GM03348 (cell line): ENCODE data around the gene MAML3.
A peak's percentile ranks its signal among the peaks of the same experiment; 100 is the strongest.

Experiments used
- DNase-seq: peaks from one replicate; pipeline ENCODE4 v3.0.0; 2012; ENCODE audit warnings: low spot score

The MAML3 gene

GRCh38 chr4:139809757-139810140 lies 344.2 kb downstream of the MAML3 start:
- no peak for DNase-seq

- DNase-seq, result no peak
Observed at GRCh38 chr4:139808808-139809756, 344.9 kb downstream of the MAML3 start.

- no peak for DNase-seq
Observed at GRCh38 chr4:139808381-139808807, 345.6 kb downstream of the MAML3 start.

DNA sequence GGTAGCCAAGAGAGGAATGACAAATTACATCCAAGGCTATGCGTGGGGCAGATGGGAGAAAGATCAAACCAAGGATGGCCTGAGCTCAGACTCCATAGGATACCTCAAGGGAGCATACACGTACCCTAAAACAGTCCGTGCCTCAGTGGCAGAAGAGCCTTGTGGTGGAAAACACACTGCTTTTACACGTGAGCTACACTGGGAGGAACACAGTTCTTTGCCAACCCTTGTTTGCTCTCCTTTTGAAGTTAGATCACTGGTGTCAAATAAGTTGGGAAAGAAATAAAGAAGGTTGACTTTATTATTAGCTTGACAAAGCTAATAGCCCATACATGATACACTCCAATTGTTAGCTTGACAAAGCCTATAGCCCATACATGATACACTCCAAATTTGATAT lies 346.5 kb downstream of the MAML3 start:
- no peak for DNase-seq

GRCh38 chr4:139806929-139807328 lies 347.1 kb downstream of the MAML3 start:
- DNase-seq, result no peak

GRCh38 chr4:139802931-139803330 lies 351.1 kb downstream of the MAML3 start:
- DNase-seq, result no peak

- DNase-seq, result no peak
Observed at GRCh38 chr4:139802488-139802887, 351.5 kb downstream of the MAML3 start.

DNA sequence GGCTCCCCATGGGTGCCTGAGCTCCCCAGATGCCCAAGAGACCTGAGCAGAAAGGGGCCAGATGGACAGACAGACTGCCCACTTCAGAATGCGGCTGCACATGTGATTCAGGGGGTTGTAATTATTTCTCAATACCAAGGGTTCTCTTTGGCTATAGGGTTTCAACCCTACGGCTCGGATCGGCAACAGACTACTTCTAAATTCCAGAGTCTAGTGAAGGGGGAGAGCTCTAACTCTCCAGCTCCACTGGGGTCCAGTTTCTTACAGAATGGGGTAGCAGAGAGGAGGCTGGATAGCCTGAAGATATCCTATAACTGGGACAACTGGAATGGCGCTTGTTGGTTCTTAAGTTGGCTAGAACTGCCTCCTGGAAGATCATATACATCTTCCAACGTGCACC lies 352.1 kb downstream of the MAML3 start:
- DNase-seq, result no peak

DNA sequence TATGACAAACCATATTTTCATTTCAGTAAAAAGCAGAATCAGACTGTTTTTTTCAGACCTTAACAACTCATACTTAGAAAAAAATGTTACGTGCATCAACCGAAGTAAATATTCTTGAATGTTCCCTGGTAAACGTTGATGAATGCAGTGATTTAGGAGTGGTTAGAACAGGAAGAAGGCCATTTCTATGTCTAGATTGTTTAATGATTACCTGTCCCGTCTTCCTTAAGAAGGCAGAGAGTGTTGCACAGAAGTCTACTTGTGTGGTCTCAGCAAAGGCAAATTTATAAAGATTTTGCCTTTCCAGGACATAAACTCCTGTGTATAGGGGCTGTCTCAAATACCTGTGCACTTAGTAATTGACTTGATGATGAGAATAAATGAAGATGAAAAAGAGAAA lies 353.9 kb downstream of the MAML3 start:
- no peak for DNase-seq

- DNase-seq, result no peak
Observed at GRCh38 chr4:139799615-139800014, 354.4 kb downstream of the MAML3 start.

DNA sequence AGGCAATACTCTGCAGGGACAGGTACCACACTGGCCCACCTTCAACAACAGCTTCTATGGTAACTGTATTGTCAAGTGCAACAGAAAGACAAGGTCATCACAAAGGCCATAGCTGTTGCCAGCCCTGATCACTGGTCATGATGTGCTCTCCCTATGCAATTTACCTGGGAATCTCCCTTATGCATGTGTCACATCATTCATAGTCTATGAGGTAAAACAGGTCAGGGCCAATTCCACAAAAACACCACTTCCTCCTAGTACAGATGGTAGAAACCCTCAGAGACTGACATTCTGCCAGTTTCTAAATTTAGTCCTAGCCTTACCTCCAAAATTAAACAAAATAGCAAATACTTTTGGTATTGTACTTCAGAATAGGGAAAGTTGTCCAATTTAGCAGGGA lies 355.5 kb downstream of the MAML3 start:
- DNase-seq, result no peak

GRCh38 chr4:139797287-139797686 lies 356.7 kb downstream of the MAML3 start:
- DNase-seq, result no peak

DNA sequence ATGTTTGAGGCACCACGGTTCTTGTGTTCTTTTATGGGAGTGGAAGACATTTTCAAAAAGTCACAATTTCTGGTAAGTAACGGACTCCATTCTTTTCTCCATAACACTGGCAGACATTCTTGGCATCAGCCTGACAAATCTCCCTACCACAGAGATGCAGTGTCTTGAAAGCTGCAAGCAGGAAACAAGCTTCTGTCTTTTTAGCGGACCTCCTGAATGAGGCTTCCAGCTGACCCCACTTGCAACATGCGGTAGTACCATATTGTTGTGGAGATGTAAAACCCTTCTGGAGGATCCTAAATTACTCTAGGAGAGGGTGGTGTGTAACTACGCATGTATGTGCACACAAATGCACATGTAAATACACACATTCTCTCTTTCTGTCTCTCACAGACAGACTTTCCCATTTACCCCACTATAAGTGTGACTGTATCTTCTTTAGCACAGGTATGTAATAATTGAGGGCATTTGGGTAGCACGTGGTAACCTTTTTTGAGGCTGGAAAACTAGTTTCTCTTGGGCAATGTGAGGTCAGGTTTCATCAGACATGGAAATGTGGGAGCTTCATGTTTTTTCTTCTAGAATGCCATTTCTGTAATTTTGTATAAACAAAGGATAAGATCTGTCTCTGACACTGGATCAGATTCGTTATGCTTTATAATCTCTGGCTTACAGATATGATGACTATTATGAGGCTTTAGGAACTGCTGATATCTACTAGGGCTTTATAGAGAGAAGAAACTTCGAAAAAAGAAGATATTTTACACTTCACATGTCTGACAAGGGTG lies 358.3 kb downstream of the MAML3 start:
- no peak for DNase-seq

- peak; percentile 77 for DNase-seq
Observed at GRCh38 chr4:139794158-139794954, 359.6 kb downstream of the MAML3 start.

DNA sequence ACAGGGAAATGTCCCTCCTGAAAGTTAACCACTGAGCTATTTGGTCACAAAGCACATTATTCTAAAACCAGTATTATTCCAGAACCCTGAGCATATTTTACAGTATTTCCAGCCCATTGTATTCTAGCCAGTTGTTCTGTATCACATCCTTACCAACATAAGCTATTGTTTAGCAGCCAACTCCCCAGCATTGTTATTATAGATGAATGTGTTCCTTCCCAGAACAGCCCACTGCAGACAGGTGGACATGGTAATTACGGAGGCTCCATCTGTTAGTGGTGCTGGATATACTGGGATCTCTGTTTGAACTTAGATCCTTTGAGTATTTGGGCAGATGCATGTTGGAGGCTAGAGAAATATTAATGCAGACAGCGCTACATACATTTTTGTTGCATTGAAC lies 362.3 kb downstream of the MAML3 start:
- DNase-seq, result no peak

GRCh38 chr4:139790291-139790690 lies 363.7 kb downstream of the MAML3 start:
- no peak for DNase-seq

DNA sequence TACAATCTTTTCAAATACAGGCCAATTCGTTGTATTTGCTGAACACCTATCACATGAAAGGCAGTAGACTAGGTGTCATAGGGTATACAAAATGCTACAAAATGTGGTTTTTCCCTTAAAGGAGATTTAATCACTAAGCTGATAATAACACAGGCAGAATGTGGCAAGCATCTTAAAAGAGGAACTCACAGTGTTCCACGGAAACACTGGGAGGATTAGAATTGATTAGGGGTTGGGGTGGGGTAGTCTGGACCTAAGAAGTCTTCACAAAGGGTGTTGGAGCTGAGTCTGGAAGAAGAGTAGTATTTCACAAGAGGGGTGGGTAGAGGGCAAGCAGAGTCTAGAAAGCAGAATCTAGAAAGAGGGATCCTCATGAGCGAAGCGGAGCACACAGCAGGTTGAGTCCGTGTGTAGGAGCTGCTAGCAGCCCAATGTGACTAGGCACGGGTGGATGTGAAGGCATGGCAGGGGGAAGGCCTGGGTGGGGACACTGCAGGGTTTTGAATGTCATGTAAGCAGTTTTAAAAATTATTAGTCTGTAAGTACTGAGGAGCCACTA lies 364.8 kb downstream of the MAML3 start:
- no peak for DNase-seq

GRCh38 chr4:139786494-139787354 lies 367.3 kb downstream of the MAML3 start:
- no peak for DNase-seq

DNA sequence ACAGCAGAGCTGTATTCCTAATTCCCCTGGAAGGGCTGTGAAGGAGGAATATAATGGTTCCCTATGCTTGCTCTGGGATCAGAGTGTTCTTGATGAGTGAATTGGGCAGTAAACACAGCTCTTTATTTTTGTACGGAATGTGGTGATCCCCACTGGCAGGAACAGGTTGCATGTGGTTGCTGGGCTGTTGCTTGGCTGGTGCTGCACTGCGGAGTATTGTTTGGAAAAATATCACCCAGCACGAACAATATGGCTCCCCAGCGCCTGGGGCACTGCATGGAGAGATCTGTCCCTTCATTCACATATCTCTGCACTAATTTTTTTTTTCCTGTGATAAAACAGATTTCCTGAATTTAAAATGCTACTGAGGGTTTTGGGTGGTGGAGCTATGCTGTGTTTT lies 368.6 kb downstream of the MAML3 start:
- DNase-seq, result no peak

DNA sequence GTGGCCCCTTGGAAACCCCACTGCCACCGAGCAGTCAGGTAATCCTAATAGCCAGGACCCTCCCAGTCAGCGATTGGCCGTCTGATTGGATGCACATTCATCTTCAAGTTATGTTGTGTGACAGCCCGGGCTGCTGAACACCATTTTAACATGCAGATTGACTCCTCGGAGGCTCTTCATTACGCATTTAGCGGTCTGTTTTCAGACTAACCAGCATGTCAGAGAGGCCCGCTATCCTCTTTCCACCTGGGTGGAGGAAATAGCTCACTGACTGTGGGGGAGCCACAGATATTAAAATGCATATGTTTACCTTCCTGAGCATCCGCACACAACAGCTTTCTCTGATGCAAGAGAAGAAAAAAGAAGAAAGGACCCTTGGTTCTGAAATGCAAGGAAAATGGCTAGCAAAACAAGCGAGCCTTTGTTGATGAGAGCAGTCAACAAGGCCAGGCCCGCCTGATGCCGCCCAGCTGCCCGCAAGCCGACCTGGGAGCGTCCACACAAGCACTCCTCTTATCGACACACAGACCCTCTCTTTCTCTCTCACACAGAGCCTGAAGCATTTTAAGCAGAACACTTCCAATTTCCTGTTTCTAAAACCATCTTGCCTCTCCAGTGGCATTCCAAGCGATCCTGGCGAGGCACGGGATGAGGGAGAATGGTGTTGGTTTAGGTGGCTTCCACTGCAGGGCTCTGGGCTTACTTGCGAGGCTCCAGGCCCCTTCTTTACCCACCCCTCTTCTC lies 370.1 kb downstream of the MAML3 start:
- DNase-seq, result no peak
